HG03442 (cell line): ENCODE measurements around the gene RNF44.

Experiments used
- ATAC-seq: cut with Tn5 transposase; IDR thresholded peaks from one replicate; pipeline ENCODE4 v1.9.1; 2021; ENCODE audit warnings: mild to moderate bottlenecking, moderate library complexity; ENCODE audit not compliant: unreplicated experiment

RNF44 gene

GRCh38 chr5:176536902-176537553 is at the start of gene RNF44:
TSS of gene RNF44 (minus strand) at chr5:176537402. CDS start at chr5:176532472, 4,930 bp downstream.
- peak; percentile 52 for ATAC-seq

DNA sequence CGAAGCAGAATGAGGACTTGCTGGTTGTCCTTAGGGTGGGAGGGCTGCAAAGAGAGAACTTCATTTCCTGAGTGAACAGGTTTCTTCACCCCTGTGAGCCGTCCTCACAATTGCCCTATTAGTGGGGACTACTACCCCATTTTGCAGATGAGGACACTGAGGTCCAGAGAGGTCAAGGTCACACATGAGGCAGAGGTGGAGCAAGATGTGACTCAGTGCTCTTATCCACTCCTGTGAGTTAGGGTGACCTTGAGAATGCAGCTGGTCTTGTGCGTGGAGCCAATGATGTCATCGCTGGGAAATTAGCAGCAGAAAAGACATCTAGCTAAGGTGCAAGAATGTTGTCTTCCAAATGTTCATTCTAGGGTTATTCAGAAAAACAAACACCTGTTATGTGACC is 45.9 kb upstream of the RNF44 start:
- no peak for ATAC-seq

GRCh38 chr5:176581361-176581760 is 44.2 kb upstream of the RNF44 start:
- no peak for ATAC-seq

DNA sequence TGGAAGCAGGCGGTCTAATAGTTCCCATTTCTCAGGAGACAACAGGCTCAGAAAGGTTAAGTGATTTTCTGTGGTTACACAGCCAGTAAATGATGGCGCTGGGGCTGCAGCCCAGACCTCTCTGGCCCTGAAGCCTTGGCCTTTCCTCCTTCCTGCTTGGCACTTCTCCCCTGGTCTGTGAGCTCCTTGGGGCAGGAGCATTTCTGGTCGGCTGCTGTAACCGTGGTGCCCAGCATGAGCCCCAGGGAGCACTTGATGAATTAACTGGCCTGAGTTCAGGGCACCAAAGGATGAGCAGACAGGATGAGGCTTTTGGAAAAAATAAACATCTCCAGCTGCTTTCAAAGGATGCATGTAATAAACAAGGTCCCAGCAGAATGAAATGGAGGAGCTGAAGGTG is 42.1 kb upstream of the RNF44 start:
- ATAC-seq: no peak

- ATAC-seq: no peak
Observed at GRCh38 chr5:176578391-176578808, 41.2 kb upstream of the RNF44 start.

DNA sequence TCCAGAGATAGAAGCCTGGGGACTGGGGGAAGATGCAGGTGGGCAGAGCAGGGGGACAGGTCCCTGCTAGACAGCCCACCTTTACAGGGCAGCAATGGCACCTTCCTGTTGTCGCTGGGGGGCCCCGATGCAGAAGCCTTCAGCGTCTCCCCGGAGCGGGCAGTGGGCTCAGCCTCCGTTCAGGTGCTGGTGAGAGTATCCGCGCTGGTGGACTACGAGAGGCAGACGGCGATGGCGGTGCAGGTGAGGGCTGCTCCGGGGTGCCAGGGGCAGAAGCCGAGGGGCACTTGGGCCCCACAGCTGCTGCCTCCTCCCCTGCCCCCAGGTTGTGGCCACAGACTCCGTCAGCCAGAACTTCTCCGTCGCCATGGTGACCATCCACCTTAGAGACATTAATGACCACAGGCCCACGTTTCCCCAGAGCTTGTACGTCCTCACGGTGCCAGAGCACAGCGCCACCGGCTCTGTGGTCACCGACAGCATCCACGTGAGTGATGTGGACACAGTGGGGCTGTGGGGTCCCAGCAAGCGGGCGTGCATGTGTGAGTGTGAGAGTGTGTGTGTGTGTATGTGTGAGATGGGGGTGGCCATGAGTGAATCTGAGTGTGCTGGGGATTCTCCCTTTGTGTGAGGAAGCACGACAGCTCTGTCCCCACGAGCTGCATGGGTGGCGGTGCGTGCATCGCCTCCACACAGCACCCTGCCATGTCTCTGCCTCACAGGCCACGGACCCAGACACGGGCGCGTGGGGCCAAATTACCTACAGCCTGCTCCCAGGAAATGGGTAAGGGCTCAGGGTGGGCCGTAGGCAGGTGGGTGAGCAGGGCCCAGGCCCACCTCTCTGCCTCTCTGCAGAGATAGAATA is 40.3 kb upstream of the RNF44 start:
- ATAC-seq: no peak

GRCh38 chr5:176575488-176576422 is 38.6 kb upstream of the RNF44 start:
- no peak for ATAC-seq

GRCh38 chr5:176575066-176575465 is 37.9 kb upstream of the RNF44 start:
- no peak for ATAC-seq

GRCh38 chr5:176574297-176574591 is 37.0 kb upstream of the RNF44 start:
- ATAC-seq: no peak

GRCh38 chr5:176573564-176574296 is 36.5 kb upstream of the RNF44 start:
- no peak for ATAC-seq

GRCh38 chr5:176570044-176570443 is 32.8 kb upstream of the RNF44 start:
- ATAC-seq: no peak

- no peak for ATAC-seq
Observed at GRCh38 chr5:176568657-176569056, 31.5 kb upstream of the RNF44 start.

GRCh38 chr5:176565760-176566288 is 28.6 kb upstream of the RNF44 start:
- no peak for ATAC-seq

DNA sequence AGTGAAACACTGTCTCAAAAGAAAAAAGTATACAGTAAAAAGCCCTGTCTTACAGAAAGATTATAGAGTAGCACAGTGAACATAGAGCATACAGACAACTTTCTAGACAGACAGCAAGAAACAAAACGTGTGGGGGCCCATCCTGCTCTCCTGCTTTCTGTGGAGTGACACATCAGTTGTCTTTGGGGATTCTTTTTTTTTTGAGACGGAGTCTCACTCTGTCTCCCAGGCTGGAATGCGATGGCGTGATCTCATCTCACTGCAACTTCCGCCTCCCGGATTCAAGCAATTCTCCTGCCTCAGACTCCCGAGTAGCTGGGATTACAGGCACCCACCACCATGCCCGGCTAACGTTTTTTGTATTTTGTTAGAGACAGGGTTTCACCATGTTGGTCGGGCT is 26.8 kb upstream of the RNF44 start:
- no peak for ATAC-seq

DNA sequence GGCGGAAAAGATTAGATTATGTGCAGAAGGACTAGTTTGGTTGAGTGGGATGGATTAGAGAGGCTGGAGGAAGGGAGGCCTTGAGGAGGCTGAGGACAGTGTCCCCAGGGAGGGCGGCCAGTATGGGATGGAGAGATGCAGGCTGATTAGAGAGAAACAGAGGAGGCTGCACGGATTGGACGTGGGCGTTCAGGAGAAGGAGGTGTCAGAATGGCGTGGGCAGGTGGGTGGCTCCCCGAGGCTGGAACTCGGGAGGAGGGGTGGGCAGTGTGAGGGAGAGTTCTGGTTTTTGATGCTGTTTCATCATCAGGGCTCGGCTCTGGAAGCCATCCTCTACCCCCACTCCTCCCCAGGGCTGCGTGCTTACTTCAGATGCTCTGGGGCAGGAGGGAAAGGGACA is 25.0 kb upstream of the RNF44 start:
- ATAC-seq: no peak

DNA sequence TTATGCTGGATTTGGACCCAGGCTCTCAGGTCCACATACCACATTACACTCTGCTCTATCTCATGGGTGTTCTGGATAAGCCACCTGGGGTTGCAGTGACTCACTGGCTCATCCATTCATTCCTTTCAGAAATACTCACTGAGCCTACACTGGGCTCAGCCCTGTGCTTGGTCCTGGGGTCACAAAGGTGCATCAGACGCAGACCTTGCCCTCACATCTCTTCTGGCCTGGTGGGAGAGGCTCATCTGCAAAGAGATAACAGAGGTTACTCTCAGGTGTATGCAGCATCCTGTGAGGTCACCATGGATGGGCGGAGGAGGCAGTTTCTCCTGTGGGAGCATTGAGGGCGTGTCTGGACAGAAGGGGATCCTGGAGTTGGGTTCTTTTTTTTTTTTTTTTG is 24.1 kb upstream of the RNF44 start:
- no peak for ATAC-seq

DNA sequence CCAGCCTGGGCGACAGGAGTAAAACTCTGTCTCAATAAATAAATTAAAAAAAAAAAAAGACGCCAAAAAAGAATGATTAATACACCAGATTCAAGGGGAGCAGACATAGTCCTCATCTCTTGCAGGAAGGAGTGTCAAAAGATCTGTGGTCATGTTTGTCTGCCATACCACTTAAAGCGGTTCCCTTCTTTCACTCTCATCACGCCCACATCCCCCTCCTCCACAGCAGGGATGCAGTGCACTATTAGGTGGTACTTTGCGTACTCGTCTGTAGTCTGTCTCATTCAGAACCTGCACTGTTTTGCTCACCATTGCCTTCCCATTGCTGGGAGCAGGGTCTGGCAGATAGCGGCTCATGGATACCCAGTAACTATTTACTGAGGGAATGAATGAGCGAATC is 23.2 kb upstream of the RNF44 start:
- ATAC-seq: no peak

DNA sequence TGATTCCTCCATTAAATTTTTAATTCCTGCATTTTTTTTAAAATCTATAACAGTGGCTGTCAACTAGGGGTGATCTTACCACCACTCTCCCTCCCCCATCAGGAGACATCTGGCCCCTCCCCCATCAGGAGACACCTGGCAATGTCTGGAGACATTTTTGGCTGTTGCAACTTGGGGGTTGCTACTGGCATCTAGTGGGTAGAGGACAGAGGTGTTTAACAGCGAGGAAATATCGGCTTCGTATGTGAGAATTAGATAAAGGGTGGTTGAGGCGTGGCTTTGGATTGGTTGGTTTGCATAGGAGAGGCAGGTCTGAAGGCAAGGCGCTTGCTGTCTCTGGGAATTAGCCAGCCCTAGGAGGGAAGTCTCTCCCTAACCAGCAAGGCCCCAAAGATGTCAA is 22.5 kb upstream of the RNF44 start:
- no peak for ATAC-seq

GRCh38 chr5:176557846-176558245 is 20.6 kb upstream of the RNF44 start:
- no peak for ATAC-seq

DNA sequence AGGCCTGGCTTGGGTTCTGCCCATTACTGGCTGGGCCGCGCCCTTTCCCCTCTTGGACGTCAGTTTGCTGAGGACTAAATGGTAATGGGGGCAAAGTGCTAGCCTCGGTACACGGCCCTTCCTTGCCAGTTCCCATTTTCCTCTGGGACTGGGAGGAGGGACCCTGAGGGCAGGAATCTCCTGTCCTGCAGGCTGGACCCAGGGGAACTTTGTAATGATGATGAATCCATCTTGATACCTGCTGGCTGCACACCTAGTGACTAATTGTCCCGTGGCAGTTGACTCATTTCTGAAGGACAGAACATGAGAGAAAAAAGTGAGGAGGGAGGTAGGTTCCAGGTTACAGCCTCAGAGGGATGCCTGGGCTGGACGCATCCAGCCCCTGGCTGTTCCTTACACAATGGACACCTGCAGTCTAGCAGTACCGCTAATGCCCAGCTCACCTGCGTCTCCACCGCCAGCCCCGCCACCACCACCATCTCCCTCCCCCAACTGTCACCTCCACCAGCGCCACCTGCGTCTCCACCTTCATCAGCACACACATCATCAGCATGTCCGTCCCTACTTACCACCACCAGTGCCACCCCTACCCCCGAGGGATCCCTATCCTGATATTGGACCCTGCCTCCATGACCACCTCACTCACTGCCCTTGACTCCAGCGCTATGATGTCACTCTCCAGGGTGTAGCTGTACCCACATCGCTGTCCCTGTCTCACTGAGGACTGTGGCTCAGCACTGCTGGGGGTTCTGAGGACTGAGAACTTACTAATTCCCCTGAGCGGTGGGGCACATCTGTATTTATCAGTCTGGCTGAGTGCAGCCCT is 16.3 kb upstream of the RNF44 start:
- no peak for ATAC-seq
